Measurements from ENCODE around the gene ARHGEF28.

DNA sequence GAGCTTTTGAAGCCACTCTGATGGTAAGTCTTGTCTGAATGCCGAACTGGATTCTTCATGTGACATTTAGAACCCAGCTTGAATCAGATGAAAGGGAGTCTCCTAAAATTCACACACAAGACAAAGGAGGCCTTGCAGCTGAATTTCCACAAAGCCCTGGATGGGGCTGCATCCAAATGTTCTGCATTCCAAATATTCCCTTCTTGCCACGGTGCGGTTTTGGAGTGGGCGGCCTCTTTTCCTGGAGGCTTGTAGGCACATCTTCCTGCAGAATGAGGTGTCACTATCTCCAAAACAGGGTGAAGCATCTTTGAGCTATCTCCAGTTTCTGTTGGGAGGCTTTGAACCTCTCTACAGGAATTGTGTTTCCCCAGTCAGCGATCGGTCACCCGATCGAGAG is 342.7 kb downstream of the ARHGEF28 start:
- TF ChIP-seq, protein P1, sequence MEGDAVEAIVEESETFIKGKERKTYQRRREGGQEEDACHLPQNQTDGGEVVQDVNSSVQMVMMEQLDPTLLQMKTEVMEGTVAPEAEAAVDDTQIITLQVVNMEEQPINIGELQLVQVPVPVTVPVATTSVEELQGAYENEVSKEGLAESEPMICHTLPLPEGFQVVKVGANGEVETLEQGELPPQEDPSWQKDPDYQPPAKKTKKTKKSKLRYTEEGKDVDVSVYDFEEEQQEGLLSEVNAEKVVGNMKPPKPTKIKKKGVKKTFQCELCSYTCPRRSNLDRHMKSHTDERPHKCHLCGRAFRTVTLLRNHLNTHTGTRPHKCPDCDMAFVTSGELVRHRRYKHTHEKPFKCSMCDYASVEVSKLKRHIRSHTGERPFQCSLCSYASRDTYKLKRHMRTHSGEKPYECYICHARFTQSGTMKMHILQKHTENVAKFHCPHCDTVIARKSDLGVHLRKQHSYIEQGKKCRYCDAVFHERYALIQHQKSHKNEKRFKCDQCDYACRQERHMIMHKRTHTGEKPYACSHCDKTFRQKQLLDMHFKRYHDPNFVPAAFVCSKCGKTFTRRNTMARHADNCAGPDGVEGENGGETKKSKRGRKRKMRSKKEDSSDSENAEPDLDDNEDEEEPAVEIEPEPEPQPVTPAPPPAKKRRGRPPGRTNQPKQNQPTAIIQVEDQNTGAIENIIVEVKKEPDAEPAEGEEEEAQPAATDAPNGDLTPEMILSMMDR (IDR thresholded peaks at IDR 0.05): no peak
- TF ChIP-seq POLR2AphosphoS5 (IDR thresholded peaks at IDR 0.05): no peak
- TF ChIP-seq POLR2A (IDR thresholded peaks at IDR 0.05): no peak
- no peak for TF ChIP-seq EP300 (IDR thresholded peaks at IDR 0.05; ENCODE audit: low read depth)
